Measurements from ENCODE around the gene PKP4.

DNA sequence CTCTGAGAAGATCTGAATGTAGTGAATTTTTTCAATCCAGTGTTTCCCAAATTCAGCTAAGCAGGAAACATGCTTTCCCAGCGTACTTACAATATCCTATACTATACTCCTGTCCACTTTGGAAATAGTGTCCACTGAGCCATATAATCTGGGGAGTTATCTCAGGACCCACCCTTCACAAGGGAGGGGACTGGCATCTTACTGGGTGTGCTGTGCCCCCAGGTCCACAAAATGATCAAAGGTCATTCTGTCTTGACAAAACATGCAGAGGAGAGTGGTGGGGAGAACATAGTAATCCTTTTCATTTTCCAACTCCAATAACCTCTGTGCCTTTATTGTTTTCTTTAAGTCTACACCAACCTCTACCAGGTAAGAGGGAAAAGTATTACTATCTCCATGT, 258.6 kb downstream of the PKP4 start:
- TF ChIP-seq, protein P1, sequence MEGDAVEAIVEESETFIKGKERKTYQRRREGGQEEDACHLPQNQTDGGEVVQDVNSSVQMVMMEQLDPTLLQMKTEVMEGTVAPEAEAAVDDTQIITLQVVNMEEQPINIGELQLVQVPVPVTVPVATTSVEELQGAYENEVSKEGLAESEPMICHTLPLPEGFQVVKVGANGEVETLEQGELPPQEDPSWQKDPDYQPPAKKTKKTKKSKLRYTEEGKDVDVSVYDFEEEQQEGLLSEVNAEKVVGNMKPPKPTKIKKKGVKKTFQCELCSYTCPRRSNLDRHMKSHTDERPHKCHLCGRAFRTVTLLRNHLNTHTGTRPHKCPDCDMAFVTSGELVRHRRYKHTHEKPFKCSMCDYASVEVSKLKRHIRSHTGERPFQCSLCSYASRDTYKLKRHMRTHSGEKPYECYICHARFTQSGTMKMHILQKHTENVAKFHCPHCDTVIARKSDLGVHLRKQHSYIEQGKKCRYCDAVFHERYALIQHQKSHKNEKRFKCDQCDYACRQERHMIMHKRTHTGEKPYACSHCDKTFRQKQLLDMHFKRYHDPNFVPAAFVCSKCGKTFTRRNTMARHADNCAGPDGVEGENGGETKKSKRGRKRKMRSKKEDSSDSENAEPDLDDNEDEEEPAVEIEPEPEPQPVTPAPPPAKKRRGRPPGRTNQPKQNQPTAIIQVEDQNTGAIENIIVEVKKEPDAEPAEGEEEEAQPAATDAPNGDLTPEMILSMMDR (conservative IDR thresholded peaks at IDR 0.05 in 1 of 2, IDR thresholded peaks at IDR 0.05 in 1 of 2; ENCODE audit: extremely low read depth in 1 of 2, insufficient read depth in 1 of 2, low read depth in 1 of 2, low read length in 2 of 2) = no peak
- TF ChIP-seq EZH2 (IDR thresholded peaks at IDR 0.05; ENCODE audit: borderline replicate concordance, low read length) = no peak
